HepG2 (cell line): ENCODE measurements around the gene FZD4. TPM values are rescaled to one million over a fixed set of nuclear protein-coding genes. Genes with fewer than 3 reads are reported as not detected.

Experiments used
- ATF5 ChIP-seq: sonication (generic); formaldehyde crosslinking; IDR thresholded peaks from 2 replicates; pipeline ENCODE4 v1.4.0; 2020; ENCODE audit warnings: mild to moderate bottlenecking, low read depth, missing genetic modification reagents
- CERS6 ChIP-seq: sonication (generic); formaldehyde crosslinking; IDR thresholded peaks from 2 replicates; pipeline ENCODE4 v1.5.0; 2020; ENCODE audit warnings: missing genetic modification reagents
- DDIT3 ChIP-seq: sonication (generic); formaldehyde crosslinking; IDR thresholded peaks from 2 replicates; pipeline ENCODE4 v1.4.0; 2020; ENCODE audit warnings: mild to moderate bottlenecking, missing genetic modification reagents
- E2F5 ChIP-seq: sonication (generic); formaldehyde crosslinking; conservative IDR thresholded peaks from 2 replicates; pipeline ENCODE4 v1.4.0; 2020; ENCODE audit warnings: missing genetic modification reagents
- FOXK1 ChIP-seq: sonication (generic); formaldehyde crosslinking; IDR thresholded peaks from 2 replicates; pipeline ENCODE4 v1.4.0; 2020; ENCODE audit warnings: low read depth, missing genetic modification reagents, borderline replicate concordance
- FOXO4 ChIP-seq: sonication (generic); formaldehyde crosslinking; conservative IDR thresholded peaks from 2 replicates; pipeline ENCODE4 v1.8.1; 2023; ENCODE audit warnings: missing genetic modification reagents
- FOXP1 ChIP-seq, 2 experiments: fragments of 450-650 bp in 1 of 2; IDR thresholded peaks; 2 replicates each; pipeline ENCODE4 v1.6.1; 2017 to 2018; ENCODE audit warnings: antibody characterized with exemption in 1 of 2
- HMGA1 ChIP-seq: sonication (generic); formaldehyde crosslinking; conservative IDR thresholded peaks from 2 replicates; pipeline ENCODE4 v1.4.0; 2020; ENCODE audit warnings: missing genetic modification reagents
- KAT8 ChIP-seq: IDR thresholded peaks from 2 replicates; pipeline ENCODE4 v1.6.1; 2016; ENCODE audit warnings: missing genetic modification reagents, missing compliant biosample characterization
- MAFG ChIP-seq: sonication (generic); formaldehyde crosslinking; IDR thresholded peaks from 2 replicates; pipeline ENCODE4 v1.5.1; 2020; ENCODE audit warnings: mild to moderate bottlenecking, missing genetic modification reagents
- MIER3 ChIP-seq: IDR thresholded peaks from 2 replicates; pipeline ENCODE4 v1.6.1; 2016; ENCODE audit warnings: missing compliant biosample characterization, borderline replicate concordance
- MIXL1 ChIP-seq: IDR thresholded peaks from 2 replicates; pipeline ENCODE4 v1.6.1; 2016
- MYNN ChIP-seq: sonication (generic); formaldehyde crosslinking; IDR thresholded peaks from 2 replicates; pipeline ENCODE4 v1.4.0; 2020; ENCODE audit warnings: mild to moderate bottlenecking, low read depth, missing genetic modification reagents
- NCOA2 ChIP-seq: sonication (generic); formaldehyde crosslinking; IDR thresholded peaks from 2 replicates; pipeline ENCODE4 v1.8.0; 2022; ENCODE audit warnings: inconsistent platforms
- NR3C1 ChIP-seq: sonication (generic); formaldehyde crosslinking; IDR thresholded peaks from 2 replicates; pipeline ENCODE4 v1.4.0; 2020; ENCODE audit warnings: missing genetic modification reagents
- PAX8 ChIP-seq: sonication (generic); formaldehyde crosslinking; IDR thresholded peaks from 2 replicates; pipeline ENCODE4 v1.8.0; 2022; ENCODE audit warnings: mild to moderate bottlenecking, missing genetic modification reagents, borderline replicate concordance
- RBAK ChIP-seq: sonication (generic); formaldehyde crosslinking; IDR thresholded peaks from 2 replicates; pipeline ENCODE4 v1.5.1; 2020; ENCODE audit warnings: mild to moderate bottlenecking, missing genetic modification reagents
- TEAD3 ChIP-seq: optimal IDR thresholded peaks from 2 replicates; pipeline ENCODE3; 2016; ENCODE audit warnings: borderline replicate concordance
- UBTF ChIP-seq: sonication (generic); formaldehyde crosslinking; IDR thresholded peaks from 2 replicates; pipeline ENCODE4 v1.4.0; 2020; ENCODE audit warnings: mild to moderate bottlenecking, missing genetic modification reagents
- ZNF317 ChIP-seq: sonication (generic); formaldehyde crosslinking; IDR thresholded peaks from 2 replicates; pipeline ENCODE4 v1.5.0; 2020; ENCODE audit warnings: mild to moderate bottlenecking, missing genetic modification reagents
- ZNF501 ChIP-seq: sonication (generic); formaldehyde crosslinking; IDR thresholded peaks from 2 replicates; pipeline ENCODE4 v1.5.1; 2020; ENCODE audit warnings: mild to moderate bottlenecking, moderate library complexity, missing genetic modification reagents
- ZNF644 ChIP-seq: IDR thresholded peaks from 2 replicates; pipeline ENCODE4 v1.6.1; 2016; ENCODE audit warnings: low read depth
- ZNF766 ChIP-seq: sonication (generic); formaldehyde crosslinking; IDR thresholded peaks from 2 replicates; pipeline ENCODE4 v1.5.0; 2020; ENCODE audit warnings: missing genetic modification reagents, borderline replicate concordance
- ZSCAN12 ChIP-seq: sonication (generic); formaldehyde crosslinking; IDR thresholded peaks from 2 replicates; pipeline ENCODE4 v1.9.0; 2021; ENCODE audit warnings: mild to moderate bottlenecking, missing genetic modification reagents
- polyA plus RNA-seq, 8 experiments: library from polyadenylated mRNA; depleted of rRNA in 3 of 8; stranded (reverse) in 7 of 8; unstranded in 1 of 8; fragments of >200 nt; fragmentation: Illumina TruSeq in 4 of 8; extraction: Trizol in 4 of 8; gene quantifications; 2 replicates each; pipeline versions ENCODE4 v1.2.1 to v1.2.3, GENCODE V29; 2011 to 2016; ENCODE audit warnings: low read depth in 4 of 8, missing spikeins in 1 of 8, mixed read lengths in 1 of 8; ENCODE audit not compliant: insufficient read depth in 1 of 8
- total RNA-seq, 5 experiments: library from RNA; depleted of rRNA; stranded (reverse); fragments of >200 nt; fragmentation: Illumina TruSeq; extraction: Trizol; gene quantifications; 2 replicates each; pipeline ENCODE4 v1.2.3, GENCODE V29; 2016; ENCODE audit warnings: low read depth in 1 of 5

Gene FZD4
- total and polyA plus RNA-seq, 2 of the 13 experiments (the other 11 are each of a cell fraction or from before 2014, with no cell fraction given) = 46.5 to 70.4 TPM

- TF ChIP-seq NR3C1 (CRISPR knock-in tag) = no peak
- TF ChIP-seq ATF5 (CRISPR knock-in tag) = no peak
- TF ChIP-seq CERS6 (CRISPR knock-in tag) = no peak
- 0 out of 2 replicates have a peak, but pooled peaks have one; percentile 38 for TF ChIP-seq KAT8
- peak; percentile 72 for TF ChIP-seq MIXL1 (CRISPR knock-in tag)
- 0 out of 2 replicates have a peak, but pooled peaks have one; percentile 18 for TF ChIP-seq UBTF (CRISPR knock-in tag)
- TF ChIP-seq ZSCAN12 (CRISPR knock-in tag) = no peak
- TF ChIP-seq ZNF644 = 0 out of 2 replicates have a peak, but pooled peaks have one; percentile 34
- no peak for TF ChIP-seq MAFG (CRISPR knock-in tag)
- TF ChIP-seq DDIT3 (CRISPR knock-in tag) = 0 out of 2 replicates have a peak, but pooled peaks have one; percentile 66
- TF ChIP-seq HMGA1 (CRISPR knock-in tag) = no peak
- TF ChIP-seq FOXK1 = no peak
- 0 out of 2 replicates have a peak, but pooled peaks have one; percentile 26 for TF ChIP-seq NCOA2
- no peak for TF ChIP-seq PAX8
- TF ChIP-seq FOXP1 (IDR thresholded peaks at IDR 0.05) = no peak
- 0 out of 2 replicates have a peak, but pooled peaks have one; percentile 17 for TF ChIP-seq FOXP1 (CRISPR knock-in tag; IDR thresholded peaks at IDR 0.05)
- no peak for TF ChIP-seq RBAK
- peak; percentile 95 for TF ChIP-seq TEAD3 (CRISPR knock-in tag)
- no peak for TF ChIP-seq FOXO4 (CRISPR knock-in tag)
- TF ChIP-seq MYNN (CRISPR knock-in tag) = no peak
- TF ChIP-seq ZNF501 = 0 out of 2 replicates have a peak, but pooled peaks have one; percentile 23
- 0 out of 2 replicates have a peak, but pooled peaks have one; percentile 39 for TF ChIP-seq ZNF317 (CRISPR knock-in tag)
- TF ChIP-seq E2F5 = no peak
- TF ChIP-seq MIER3 (CRISPR knock-in tag) = no peak
- TF ChIP-seq ZNF766 (CRISPR knock-in tag) = no peak
These were observed 31.0 kb downstream of the FZD4 start (continued) for GRCh38 chr11:86923999-86924766.
